Activated CD4-positive, alpha-beta T cell treated with anti-CD3 and anti-CD28 coated beads for 4 hours (primary cell): ENCODE data around the gene NENF.
A peak's percentile ranks its signal among the peaks of the same experiment; 100 is the strongest.

Experiments used
- DNase-seq, 2 donors: peaks; one replicate each; pipeline ENCODE4 v3.0.0-alpha.2; 2020

NENF gene

DNA sequence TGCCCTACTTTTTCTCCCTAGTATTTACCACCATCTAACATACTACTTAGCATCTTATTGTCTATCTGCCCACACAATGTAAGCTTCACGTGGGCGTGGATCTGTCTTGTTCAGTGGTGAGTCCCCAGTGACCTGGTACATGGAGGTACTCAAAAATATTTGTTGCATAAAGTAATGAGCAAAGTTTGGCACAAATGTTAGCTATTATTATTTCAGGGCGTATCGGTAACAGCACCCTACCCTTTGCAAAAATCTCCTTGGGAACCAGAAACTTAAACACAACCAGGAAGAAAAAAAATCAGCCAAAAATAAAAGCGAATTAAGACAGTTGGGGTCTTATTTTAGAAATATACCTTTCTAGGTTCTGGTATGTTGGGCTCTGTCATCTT, 454 bp upstream of the NENF start:
- no peak for DNase-seq

DNA sequence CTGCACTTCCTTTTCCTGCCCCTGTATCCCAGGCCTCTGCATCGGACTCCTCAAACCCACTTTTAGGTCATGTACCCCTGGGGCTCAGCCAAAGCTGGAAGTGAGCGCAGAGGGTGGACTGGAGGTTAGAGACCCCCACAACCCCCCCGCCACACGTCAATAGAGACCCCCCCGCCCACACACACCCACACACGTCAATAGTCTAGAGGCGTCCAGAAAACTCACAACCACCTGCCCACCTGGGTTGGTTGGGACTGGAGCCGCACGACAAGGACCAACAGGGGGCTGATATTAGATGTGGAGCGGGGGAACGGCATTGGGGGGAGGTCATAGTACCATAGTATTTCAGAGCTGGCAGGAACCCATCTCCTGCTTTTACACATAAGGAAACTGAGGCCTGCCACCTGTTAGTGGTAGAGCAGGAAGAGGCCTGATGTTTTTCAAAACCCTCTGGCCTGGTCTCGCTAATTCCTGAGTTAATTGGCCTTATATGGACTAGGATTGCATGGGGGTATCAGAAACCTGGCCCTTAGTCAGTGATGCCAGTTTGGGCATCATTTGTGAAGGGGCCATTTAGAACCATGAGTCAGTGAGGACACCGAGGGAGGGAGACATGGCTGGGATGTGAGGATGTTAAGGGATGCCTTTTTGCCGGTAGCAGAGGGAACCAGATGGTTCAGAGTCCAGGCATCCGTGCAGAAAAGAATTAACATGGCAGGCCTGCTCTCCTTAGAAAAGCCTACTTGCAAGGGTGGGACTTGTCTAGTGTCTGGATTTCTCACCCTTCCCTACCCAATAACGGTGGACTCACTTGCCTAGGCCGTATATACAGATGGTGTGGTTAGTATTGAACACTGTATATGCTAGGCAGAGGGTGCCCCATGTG, 1.1 kb downstream of the NENF start:
- no peak for DNase-seq

DNA sequence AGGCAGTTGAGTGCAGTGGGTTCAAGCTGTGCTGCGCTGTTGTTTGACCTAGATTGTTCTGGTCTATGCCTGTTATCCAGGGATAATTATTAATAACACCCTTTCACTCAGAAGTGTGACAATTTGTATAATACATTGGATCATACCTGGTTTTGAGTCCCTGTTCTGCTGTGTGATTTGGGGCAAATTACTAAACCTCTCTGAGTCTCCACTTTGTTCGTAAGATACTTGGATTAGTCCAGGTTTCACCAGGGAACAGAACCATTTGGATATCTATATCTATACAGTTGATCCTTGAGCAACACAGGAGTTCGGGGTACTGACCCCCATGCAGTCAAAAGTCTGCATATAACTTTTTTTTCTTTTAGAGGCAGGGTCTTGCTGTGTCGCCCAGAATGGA, 2.3 kb downstream of the NENF start:
- DNase-seq = no peak

DNA sequence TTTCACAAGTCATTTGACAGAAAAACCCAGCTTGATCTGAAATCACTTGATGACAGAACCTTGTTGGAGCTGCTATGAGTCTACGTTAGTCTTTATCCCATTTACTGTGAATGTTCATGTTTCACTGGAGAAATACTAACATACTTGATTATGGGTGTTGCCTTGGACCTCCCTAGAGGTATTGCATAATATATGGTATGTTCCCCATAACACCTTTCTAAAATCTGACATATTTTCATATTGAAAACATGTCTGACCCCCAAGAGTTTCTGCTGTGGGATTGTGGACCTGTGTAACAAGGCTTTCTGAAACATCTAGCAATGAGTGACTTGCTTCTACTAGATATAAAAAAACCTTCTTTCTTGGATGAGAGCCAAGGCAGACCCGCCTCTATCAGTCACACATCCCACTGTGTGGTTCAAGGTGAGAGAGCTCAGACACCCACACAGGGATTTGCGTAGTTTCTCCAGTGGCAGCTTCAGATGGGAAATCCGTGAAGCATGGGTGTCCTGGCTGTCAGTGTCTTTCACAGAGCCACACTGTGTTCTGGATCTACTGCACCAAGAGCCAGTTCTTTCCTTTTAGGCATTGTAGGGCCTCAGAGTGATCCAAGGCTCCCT, 4.6 kb downstream of the NENF start:
- DNase-seq = no peak

DNA sequence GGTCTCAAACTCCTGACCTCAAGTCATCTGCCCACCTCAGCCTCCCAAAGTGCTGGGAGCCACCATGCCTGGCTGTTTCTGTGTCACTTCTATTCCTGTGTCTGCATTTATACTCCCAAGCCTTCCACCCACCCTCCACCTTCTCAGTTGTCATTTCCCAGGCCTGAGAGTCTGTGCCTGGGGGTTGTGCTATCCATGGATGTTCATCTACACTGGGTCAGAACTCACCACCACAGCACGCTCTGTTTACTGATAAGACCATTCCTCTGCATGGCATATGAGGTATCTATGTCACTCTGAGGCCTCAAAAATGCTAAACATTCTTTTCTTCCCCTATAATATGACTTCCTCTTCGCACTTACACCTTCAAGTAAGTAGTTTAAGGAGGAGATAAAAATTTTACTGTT, 6.1 kb downstream of the NENF start:
- DNase-seq = no peak

DNA sequence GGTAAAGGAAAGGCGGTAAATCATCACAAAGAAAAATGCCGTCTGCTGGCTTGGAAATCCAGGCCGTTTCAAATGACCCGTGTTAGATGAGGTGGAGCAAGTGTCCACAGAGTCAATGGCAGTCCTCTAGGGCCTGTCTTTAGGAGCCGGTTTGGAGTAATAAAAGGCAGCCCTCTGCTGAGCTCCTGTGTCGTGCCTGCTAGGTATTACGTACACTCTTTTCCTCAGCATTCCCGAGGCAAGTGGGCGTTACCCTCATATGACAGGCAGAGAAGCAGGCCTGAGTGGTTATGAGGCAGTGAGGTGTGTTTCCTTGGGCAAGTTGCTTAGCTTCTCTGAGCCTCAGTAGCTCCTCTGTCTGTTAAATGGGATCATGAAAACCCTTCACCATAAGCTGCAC, 7.7 kb downstream of the NENF start:
- no peak for DNase-seq

DNA sequence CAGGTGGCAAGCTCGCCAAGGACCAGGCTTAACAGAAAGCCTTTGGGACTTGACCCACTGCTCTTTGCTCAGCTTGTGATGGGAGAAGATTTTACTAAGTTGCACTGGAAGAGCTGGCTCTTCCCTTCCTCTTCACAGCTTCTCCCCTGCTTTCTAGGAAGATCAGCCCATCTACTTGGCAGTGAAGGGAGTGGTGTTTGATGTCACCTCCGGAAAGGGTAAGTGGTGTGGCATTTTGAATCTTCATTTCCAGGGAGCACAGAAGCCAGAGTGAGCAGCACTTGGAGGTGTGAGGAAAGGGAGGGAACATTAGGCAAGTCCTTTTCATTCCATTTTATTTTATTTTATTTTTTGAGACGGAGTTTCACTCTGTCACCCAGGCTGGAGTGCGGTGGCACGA, 9.7 kb downstream of the NENF start:
- no peak for DNase-seq

DNA sequence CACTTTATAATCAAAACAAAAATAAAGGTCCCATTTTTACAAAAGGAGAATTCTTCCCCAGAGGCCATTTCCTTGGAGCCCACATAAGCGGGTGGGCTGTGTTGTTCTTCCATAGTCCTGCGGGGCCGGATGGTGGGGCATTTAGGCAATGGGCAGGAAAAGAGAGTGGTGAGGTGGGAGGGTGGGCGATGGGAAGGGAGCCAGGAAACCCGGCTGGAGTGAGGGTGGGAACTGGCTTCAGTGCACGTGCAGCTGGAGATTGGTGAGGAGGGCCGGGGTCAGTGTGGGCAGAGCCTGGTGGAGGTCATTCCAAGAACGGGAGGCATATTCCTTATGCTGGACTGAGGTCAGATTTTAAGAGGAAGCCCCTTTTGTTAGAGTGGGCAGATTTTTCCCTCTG, 13.6 kb downstream of the NENF start:
- no peak for DNase-seq

DNA sequence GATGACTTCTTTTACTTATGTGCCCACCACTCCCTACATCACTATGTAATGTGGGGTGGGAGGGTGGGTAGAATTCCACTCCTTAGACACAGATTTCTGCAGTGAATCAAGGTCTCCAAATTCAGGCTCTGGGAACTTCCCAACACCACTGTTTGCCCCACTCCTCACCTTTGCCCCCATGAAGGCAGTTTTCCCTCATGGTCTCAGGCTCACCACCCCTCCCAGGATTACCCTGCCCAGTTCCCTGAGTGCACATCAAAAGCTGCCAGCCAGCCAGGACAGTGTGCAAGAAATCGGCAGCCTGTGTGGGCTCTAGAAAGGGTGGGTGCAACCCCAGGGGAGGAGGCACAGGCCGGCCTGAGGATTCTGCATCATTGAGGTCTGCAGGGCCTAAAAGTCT, 14.8 kb downstream of the NENF start:
- DNase-seq = no peak

DNA sequence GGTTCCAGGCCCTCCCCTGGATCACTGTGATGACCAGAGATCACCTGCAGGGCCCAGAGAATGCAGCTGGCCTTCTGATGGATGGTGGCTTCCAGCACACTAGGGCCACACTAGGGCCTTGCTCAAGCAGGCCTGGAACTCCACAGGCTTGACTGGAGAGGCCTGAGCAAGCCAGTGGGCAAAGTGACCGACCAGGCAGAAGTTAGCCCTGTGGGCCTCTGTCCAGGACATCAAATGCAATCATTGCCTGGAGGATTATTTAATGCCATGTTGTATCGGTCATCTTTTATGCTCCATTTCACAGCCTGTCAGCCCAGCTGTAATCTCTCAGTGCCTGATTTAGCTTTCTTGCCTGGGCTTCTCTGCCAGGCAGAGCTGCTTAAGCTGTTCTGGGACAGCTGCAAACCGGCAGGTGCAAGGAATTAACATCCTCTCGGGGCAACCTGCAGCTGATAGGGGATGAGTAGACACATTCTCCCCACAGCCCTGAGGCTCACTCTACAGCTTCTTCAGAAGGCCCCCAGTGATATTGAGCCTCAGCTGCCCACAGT, 17.7 kb downstream of the NENF start:
- no peak for DNase-seq

DNA sequence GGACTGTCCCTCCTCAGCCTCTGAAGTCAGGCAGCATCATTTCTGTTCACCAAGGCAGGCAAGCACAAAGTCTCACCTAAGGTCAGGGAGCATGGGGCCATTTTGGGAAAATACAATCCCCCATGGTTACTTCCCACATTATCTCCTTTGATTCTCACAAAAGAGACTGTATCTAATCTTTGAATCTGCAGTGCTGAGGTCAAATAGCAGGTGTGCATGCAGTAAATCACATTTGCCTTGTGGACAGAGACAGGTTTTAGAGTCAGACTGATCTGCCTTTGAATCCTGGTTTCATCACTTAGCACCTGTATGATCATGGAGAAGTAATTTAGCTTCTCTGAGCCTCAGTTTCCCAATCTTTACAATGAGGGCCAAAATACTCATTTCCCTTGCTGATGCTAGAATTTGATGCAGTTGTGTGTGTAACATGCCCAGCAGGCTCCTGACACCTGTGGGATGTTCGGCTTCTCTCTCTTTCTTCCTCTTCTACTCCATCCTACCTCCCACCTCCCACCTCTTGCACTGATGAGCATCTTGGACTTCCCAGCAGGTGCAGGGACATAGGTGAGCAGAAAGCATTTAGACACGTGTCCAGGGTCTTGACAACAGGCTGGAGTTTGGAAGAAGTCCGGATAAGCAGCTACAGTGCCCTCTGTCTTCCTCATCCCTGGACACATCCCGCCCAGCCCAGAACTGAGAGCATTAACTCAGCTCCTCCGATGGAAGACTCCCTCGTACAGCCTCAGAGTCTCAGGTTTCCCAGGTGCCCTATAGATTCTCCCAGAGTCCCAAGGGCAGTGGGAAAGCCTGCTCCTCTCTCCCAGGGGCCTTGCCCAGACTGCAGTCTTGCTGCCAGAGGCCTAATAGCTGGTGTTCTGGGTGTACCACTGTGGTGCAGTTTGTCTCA, 18.9 kb downstream of the NENF start:
- no peak for DNase-seq

DNA sequence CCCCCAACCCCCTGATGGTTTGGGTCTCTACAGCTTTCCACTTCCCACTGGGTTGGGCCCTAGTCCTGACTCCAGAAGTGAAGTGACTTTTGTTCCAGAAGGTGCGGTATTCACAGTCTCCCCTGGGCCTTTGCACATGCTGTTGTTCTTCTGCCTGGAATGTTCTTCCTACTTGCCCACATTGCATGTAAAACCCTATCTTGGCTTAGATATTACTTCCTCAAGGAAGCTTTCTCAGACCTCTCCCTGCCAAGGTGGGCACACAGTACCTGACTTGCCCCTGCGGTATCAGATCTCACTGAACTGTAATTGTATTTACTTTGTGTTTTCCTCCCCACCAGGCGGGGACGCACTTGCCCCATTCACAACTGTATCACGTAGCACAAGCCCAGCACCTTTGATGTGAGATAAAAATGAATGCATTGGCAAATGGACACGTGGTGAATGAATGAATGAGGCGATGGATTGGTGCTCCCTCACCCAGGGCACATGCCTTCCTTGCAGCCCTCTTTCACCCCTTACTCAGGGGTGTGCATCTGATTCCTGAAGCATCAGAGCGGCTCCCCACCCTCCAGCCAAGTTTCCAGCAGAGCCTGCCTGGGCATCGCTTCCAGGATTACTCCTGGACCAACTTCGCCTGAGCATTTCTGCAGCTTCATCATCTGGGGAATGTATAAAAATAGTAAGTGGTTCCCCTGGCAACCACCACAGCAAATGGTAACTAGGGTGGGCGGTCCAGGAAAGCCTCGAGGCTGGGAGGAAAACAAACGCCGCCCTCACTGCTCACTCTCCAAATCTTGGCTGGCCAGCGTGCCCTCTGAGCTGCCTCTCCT, 19.8 kb downstream of the NENF start:
- no peak for DNase-seq

DNA sequence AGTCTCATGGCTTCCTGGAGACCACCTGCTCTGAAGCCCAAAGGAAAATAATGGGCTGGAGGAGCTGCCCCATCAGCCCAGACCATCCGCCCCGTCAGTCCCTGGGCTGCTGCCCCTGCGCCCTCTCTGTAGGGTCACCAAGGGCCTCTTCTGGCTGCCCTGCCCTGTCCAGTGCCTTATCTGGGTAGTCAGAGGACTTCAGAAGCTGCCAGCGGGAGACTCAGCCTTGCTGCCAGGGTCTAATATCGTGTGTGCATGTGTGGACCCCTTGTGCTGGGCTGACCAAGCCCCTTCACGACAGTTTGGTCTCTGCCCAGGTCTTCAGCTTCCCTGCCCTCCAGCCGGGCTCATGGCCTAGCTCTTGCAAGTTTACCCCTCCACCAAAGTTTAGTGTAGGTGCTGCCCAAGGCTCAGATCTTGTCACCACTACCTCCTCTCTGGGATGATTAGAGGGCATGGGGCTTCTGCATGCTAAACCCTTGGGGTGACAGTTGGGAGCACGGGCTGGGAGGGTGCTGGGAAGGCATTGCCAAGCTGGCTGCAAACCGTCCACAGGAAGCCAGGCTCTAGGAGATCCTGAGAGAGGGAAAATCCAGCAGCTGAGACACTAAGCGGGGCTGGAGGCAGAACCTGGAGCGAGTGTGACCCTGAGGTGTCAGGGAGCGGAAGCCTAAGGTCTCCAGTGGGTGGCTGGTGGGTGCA, 20.6 kb downstream of the NENF start:
- no peak for DNase-seq

DNA sequence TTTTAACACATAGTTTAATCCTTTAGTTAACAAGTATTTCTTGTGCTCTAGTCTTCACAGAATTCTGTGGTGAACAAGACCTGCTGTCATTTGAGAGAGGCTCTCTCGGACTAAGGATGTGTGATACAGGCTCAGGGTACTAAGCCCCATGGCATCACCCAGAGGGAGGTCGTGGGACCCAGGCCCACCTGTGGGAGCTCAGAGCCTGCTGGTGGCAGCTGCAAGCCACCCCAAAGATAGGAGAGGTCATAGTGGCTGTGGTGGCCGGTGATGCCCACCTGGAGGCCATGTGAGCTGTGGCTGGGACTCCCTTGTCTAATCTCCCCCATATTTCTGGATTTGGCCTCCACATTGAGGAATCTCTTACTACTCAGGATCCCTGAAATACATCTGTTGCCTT, 22.0 kb downstream of the NENF start:
- no peak for DNase-seq

DNA sequence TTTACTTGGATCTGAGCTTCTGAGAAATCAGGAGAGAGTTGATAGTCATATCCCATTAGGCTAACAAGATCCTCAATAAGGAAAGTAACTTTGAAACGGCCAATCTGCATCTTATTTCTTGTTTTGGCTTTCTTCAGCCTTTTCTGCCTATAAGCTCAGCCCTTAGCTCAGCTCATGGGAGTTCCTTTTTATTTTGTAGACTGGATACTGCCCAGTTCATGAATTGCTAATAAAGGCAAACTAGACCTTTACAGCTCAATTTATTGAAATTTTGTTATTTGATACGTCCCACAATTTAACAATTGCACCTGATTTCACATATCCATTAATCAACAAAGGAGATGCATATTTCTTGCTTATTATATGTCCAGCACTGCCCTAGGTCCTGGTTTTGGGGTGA, 22.7 kb downstream of the NENF start:
- DNase-seq = no peak

DNA sequence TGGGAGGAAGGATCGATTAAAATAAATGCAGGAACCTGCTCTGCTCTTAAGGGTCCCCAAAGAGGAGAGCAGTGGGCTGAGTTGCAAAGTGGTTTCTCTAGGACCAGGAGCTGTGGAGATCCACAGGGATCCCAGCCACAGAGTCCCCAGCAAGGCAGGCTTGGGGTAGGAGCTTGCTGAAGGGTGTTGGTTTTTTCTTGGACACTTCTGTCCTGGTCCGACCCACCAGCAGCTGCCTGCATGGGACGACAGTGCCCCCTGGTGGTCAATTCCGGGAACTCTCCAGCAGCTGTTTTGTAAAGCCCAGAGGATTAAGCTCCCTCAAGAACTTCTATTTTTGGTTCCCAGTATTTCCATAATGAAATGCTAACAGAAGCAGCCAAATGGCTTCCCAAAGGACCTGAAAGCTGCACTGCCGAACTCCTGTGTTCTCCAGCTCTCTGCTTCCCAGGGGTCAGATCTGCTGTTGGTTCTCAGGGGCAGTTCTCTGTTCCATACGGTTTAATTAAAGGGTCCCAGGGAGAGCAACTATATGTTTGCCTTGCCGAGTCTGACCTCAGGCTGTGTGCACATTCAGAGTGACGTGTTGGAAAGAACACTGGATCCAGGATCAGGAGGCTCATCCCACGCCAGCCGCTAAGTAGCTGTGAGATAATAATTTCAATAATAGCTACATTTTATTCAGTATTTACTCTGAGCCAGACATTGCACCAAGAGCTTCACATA, 23.2 kb downstream of the NENF start:
- DNase-seq = peak; percentile 73 to 85

DNA sequence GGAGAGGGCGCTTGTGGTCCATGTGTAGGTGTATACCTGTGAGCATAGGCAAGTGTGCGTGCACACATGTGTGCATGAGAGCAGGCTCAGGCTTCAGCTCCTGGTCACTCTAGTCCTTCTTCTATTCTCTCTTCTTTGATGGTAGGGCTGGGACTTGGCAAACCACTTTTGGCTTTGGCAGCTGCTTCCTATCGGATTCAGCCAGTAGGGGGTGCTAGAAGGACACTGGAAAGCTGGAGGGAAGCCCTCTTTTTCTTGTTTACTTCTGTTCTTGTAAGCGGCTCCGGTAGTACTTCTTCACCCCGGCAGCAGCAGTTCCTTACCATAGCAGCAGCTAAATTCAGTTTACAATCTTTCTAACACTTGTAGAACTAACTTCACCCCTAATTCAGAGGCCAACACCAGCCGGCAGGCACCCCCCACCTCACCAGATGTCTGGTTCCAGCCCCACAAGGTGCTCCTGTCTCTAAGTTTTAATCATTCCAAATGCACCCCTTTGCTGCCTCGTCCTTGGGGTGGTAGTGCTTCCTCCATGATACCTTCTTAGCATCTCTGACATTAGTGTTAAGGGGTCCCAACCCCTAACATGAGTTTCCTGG, 25.1 kb downstream of the NENF start:
- peak; percentile 36 to 63 for DNase-seq

DNA sequence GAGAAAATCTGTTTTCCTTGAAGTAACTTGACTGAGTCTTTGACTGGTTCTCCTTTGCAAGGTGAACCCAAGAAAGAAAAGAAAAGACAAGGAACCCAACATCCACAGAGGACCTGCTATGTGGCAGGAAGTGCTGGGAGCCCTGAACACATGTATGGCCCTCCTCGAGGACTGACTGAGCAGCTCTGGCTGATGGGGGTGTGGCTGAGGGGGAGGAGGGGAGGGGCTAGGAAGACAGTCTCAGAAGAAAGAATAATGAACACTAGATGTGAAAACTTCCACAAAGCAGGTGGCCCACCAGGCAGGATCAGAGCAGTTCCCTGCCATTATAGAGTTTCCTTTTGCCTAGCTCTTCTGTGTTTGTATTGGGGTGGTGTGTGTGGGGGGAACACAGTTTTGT, 26.1 kb downstream of the NENF start:
- DNase-seq = no peak

DNA sequence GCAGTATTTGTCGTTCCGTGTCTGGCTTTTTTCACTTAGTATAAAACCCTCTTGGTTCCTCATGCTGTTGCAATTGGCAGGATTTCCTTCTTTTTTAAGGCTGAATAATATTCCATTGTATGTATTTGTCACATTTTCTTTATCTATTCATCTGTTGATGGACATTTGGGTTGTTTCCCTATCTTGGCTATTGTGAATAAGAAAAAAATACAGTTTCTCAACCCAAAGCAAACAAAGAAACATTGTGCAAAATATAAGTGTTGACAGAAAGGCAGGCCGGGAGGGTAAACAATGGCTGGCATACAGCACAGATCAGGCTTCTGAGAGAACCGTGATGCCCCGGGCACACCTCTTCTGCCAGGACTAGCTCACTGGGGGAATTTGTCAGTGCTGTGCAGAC, 26.9 kb downstream of the NENF start:
- DNase-seq = no peak

DNA sequence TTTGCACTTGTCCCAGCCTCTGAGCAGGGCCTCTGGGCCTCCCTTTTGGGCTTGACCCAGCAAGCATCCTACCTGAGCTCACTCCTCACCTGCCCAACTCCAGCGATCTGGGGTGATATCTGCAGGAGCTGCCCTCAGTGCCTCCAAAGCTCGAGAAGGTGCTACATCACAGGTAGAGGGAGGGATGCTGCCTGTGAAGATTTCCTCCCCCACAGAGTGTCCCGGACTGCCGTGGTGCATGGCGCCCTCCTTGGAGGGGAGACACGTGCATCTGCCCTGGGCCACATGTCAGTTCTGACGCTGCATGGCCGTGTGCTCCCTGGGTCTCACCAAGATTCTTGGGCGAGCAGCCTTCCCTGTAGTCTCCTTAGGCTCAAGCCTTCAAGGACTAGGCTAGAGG, 27.7 kb downstream of the NENF start:
- no peak for DNase-seq
